Activated effector memory CD4-positive, alpha-beta T cell treated with Interleukin-2 at 50 U/mL for 16 hours (primary cell): ENCODE results near the gene SLC5A9.
"Not testable (repeated sequence)": the region's sequence is repeated elsewhere in the genome, so short reads cannot be mapped to it uniquely, and the experiment has no call there.

Source experiments
- DNase-seq: peaks from one replicate; pipeline ENCODE4 v3.0.0-alpha.2; 2020

SLC5A9 gene

GRCh38 chr1:48246727-48247126, 24.2 kb downstream of the SLC5A9 start:
- DNase-seq: no peak

GRCh38 chr1:48248356-48248755, 25.8 kb downstream of the SLC5A9 start:
- DNase-seq: no peak

GRCh38 chr1:48249868-48250267, 27.4 kb downstream of the SLC5A9 start:
- DNase-seq: no peak

- no peak for DNase-seq
Observed at GRCh38 chr1:48250572-48250971, 28.1 kb downstream of the SLC5A9 start.

GRCh38 chr1:48251323-48251722, 28.8 kb downstream of the SLC5A9 start:
- DNase-seq: no peak

GRCh38 chr1:48251821-48252220, 29.3 kb downstream of the SLC5A9 start:
- no peak for DNase-seq

GRCh38 chr1:48254254-48254653, 31.7 kb downstream of the SLC5A9 start:
- DNase-seq: no peak

- no peak for DNase-seq
Observed at GRCh38 chr1:48258106-48258505, 35.6 kb downstream of the SLC5A9 start.

GRCh38 chr1:48261881-48262400, 39.4 kb downstream of the SLC5A9 start:
- no peak for DNase-seq

- DNase-seq: no peak
Observed at GRCh38 chr1:48263041-48263440, 40.5 kb downstream of the SLC5A9 start.

- no peak for DNase-seq
Observed at GRCh38 chr1:48266576-48266975, 44.1 kb downstream of the SLC5A9 start.

GRCh38 chr1:48277437-48277836, 54.9 kb downstream of the SLC5A9 start:
- not testable (repeated sequence) for DNase-seq

GRCh38 chr1:48282329-48282728, 59.8 kb downstream of the SLC5A9 start:
- not testable (repeated sequence) for DNase-seq

GRCh38 chr1:48284696-48285420, 62.3 kb downstream of the SLC5A9 start:
- not testable (repeated sequence) for DNase-seq

- no peak for DNase-seq
Observed at GRCh38 chr1:48285525-48285924, 63.0 kb downstream of the SLC5A9 start.

GRCh38 chr1:48291421-48291820, 68.9 kb downstream of the SLC5A9 start:
- DNase-seq: no peak

- no peak for DNase-seq
Observed at GRCh38 chr1:48292706-48293105, 70.2 kb downstream of the SLC5A9 start.

- not testable (repeated sequence) for DNase-seq
Observed at GRCh38 chr1:48294094-48294493, 71.6 kb downstream of the SLC5A9 start.

GRCh38 chr1:48294656-48295055, 72.1 kb downstream of the SLC5A9 start:
- DNase-seq: no peak
